IPS DF 6.9 (cell line): ENCODE results near the gene GIMAP7.

Experiments
- DNase-seq: peaks from one replicate; pipeline ENCODE4 v3.0.0-alpha.2; 2013; ENCODE audit warnings: low read depth, low spot score
- H3K27ac ChIP-seq: one replicate; pipeline ENCODE4 v1.5.1; 2013; ENCODE audit warnings: low read length, control low read depth
- H3K27me3 ChIP-seq: 2 replicates; pipeline ENCODE4 v1.6.1; 2013; ENCODE audit warnings: mild to moderate bottlenecking, low read length; ENCODE audit not compliant: control insufficient read depth, insufficient read depth
- H3K36me3 ChIP-seq: 2 replicates; pipeline ENCODE4 v1.6.1; 2013; ENCODE audit warnings: low read length; ENCODE audit not compliant: control insufficient read depth, insufficient read depth
- H3K4me1 ChIP-seq: 2 replicates; pipeline ENCODE4 v1.6.1; 2013; ENCODE audit warnings: low read length; ENCODE audit not compliant: control insufficient read depth, insufficient read depth
- H3K4me3 ChIP-seq: 2 replicates; pipeline ENCODE4 v1.5.1; 2013; ENCODE audit warnings: mild to moderate bottlenecking, low read length
- H3K9me3 ChIP-seq: 2 replicates; pipeline ENCODE4 v1.6.1; 2013; ENCODE audit warnings: low read length, inconsistent platforms; ENCODE audit not compliant: control insufficient read depth, insufficient read depth
- WGBS: extraction: QIAGEN DNeasy Blood & Tissue Kit; methylation state at CpG from one replicate; pipeline ENCODE4 v1.1.7; 2013; ENCODE audit warnings: mixed read lengths, missing lambda C conversion rate; ENCODE audit not compliant: insufficient read length, insufficient coverage; 5-methylcytosine and 5-hydroxymethylcytosine counted together

Gene GIMAP7

DNA sequence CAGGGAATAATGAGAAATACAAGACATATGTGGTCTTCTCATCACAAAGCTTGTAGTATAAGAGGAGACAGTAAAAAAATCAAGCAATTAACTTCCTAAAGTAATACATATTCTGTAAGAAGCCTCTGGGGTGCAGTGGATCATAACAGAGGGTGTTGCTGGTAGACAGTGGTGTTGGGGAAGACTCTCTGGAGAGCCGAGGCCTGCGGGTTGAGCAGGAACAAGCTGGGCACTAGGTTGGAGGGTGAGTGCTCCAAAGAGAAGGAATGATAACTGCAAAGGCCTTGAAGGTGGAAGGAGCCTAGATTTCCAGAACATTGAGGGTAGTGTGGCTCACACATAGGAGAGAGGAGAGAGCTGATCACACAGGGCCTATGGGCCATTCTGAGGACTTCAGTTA is 54.0 kb downstream of the GIMAP7 start:
- Histone ChIP-seq H3K9me3 (no peaks in the 10 kb centered on the region), H3K36me3 (no peaks in the 10 kb centered on the region), H3K4me3 (no peak overlapping the region), H3K4me1 (peaks cover 6% of the 10 kb centered on the region), H3K27me3 (no peaks in the 10 kb centered on the region), H3K27ac (no peak overlapping the region)
- no CpG with 5 or more reads among the region's 2 CpGs for WGBS
- no peak for DNase-seq

DNA sequence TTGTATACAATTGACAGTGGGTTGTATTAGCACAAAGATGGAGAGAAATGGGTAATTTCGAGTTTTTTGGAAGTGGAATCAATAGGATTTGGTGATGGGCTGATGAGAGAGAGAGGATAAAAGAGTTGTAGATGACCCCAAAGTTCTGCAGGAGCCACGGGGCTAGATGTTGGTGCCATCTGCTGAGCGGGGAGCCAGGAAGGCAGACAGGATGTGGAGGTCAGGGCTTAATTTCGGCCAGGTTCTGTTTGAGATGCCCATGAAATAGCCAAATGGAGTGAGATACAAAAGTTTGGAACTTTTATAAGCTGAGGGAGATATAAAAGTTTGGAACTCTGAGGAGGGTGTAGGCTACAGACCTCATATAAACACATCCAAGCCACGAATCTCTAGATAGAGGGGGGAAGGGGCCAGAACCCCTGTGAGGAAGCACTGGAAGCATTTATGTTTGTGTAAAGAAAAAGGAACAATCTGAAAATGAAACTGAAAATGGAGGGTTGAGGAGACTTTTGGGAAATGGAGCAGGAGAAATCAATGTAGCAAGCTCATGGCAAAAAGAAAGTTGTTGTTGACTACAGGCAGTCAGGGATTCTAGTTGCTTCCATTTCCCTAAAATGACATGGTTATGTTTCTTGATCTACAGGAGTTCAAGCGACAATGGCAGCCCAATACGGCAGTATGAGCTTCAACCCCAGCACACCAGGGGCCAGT is 54.7 kb downstream of the GIMAP7 start:
- no peak for DNase-seq
- no peak overlapping the region for H3K27ac ChIP-seq
- H3K36me3 ChIP-seq: no peaks in the 10 kb centered on the region
- WGBS: 100% methylated on average over 1 of the region's 7 CpGs
- no peaks in the 10 kb centered on the region for H3K9me3 ChIP-seq
- H3K4me3 ChIP-seq: no peak overlapping the region
- H3K4me1 ChIP-seq: peaks cover 4% of the 10 kb centered on the region; the same call in 1 of the 2 replicates
- no peaks in the 10 kb centered on the region for H3K27me3 ChIP-seq
